Vagina (tissue), 2 donors: ENCODE results near the gene AGPAT2.

Experiments
- POLR2A ChIP-seq, 2 donors: fragments of 450-650 bp; IDR thresholded peaks; one replicate each; pipeline ENCODE4 v1.6.1; 2017; ENCODE audit warnings: antibody characterized with exemption in 2 of 2, mild to moderate bottlenecking in 2 of 2, moderate library complexity in 2 of 2
- POLR2AphosphoS5 ChIP-seq, 2 donors: sonication (generic); formaldehyde crosslinking; IDR thresholded peaks; one replicate each; pipeline ENCODE4 v1.9.0; 2017; ENCODE audit warnings: antibody characterized with exemption in 2 of 2, mild to moderate bottlenecking in 2 of 2, low read depth in 1 of 2; ENCODE audit not compliant: insufficient read depth in 1 of 2
- TF ChIP-seq, protein P1 (sequence below), 3 experiments: fragments of 450-650 bp in 2 of 3; fragments of 200-600 bp in 1 of 3; sonication (generic) in 1 of 3; IDR thresholded peaks; one replicate each; pipeline ENCODE4 v1.5.1; 2017 to 2019; ENCODE audit warnings: antibody characterized with exemption in 3 of 3, mild to moderate bottlenecking in 2 of 3, moderate library complexity in 2 of 3

DNA sequence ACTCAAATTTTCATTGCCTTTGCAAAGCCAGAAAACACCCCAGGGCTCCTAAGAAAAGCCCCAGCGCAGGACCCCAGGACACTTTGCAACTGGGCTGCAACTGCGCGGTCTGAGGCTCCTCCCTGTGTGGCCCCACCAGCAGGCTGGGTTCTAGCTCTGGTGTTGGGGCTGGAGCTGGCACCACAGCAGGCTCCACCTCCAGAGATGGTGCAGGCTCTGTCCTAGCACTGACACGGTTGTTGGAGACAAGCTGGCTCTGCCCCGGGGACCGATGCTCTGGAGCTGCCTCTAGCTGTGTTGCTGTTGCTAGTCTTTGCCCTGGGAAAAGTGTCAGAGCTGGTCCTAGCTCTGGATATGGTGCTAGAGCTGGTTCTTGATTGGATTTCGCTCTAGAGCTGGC is 41.9 kb upstream of the AGPAT2 start:
- no peak for TF ChIP-seq POLR2A (IDR thresholded peaks at IDR 0.05)
- TF ChIP-seq, protein P1, sequence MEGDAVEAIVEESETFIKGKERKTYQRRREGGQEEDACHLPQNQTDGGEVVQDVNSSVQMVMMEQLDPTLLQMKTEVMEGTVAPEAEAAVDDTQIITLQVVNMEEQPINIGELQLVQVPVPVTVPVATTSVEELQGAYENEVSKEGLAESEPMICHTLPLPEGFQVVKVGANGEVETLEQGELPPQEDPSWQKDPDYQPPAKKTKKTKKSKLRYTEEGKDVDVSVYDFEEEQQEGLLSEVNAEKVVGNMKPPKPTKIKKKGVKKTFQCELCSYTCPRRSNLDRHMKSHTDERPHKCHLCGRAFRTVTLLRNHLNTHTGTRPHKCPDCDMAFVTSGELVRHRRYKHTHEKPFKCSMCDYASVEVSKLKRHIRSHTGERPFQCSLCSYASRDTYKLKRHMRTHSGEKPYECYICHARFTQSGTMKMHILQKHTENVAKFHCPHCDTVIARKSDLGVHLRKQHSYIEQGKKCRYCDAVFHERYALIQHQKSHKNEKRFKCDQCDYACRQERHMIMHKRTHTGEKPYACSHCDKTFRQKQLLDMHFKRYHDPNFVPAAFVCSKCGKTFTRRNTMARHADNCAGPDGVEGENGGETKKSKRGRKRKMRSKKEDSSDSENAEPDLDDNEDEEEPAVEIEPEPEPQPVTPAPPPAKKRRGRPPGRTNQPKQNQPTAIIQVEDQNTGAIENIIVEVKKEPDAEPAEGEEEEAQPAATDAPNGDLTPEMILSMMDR (IDR thresholded peaks at IDR 0.05): no peak
- TF ChIP-seq POLR2AphosphoS5 (IDR thresholded peaks at IDR 0.05; ENCODE audit: insufficient read depth in 1 of 2, low read depth in 1 of 2): no peak
